GM10266 (cell line): ENCODE data around the gene CASS4.
"Not testable (repeated sequence)": the region's sequence is repeated elsewhere in the genome, so short reads cannot be mapped to it uniquely, and the experiment has no call there.

Experiments
- DNase-seq: peaks from one replicate; pipeline ENCODE4 v3.0.0; 2012; ENCODE audit errors: extremely low spot score
- TF ChIP-seq, protein P1 (sequence below): IDR thresholded peaks from 2 replicates; pipeline ENCODE4 v1.5.1; 2012; ENCODE audit warnings: mild to moderate bottlenecking, low read depth; ENCODE audit not compliant: control insufficient read depth, insufficient read depth; ENCODE audit errors: missing control alignments

The CASS4 gene

DNA sequence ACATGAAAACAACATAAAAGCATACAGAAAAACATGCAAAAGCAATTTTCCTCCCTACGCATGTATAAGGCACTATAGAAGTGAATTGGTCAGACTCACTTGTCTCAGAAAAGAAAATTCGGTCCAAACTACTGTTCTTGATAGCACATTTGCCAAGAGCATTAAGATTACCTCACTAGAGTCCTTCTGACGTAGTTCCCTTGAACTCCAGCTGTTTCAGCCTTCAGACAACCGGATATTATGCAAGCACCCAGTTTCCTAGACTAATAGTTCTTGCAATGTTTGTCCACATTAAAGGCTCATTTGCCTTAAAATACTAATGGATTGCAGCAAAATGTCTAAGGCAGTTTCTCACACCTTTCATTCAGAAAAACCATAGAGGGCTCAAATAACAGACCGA lies 2.5 kb upstream of the CASS4 start:
- no peak for DNase-seq
- TF ChIP-seq, protein P1, sequence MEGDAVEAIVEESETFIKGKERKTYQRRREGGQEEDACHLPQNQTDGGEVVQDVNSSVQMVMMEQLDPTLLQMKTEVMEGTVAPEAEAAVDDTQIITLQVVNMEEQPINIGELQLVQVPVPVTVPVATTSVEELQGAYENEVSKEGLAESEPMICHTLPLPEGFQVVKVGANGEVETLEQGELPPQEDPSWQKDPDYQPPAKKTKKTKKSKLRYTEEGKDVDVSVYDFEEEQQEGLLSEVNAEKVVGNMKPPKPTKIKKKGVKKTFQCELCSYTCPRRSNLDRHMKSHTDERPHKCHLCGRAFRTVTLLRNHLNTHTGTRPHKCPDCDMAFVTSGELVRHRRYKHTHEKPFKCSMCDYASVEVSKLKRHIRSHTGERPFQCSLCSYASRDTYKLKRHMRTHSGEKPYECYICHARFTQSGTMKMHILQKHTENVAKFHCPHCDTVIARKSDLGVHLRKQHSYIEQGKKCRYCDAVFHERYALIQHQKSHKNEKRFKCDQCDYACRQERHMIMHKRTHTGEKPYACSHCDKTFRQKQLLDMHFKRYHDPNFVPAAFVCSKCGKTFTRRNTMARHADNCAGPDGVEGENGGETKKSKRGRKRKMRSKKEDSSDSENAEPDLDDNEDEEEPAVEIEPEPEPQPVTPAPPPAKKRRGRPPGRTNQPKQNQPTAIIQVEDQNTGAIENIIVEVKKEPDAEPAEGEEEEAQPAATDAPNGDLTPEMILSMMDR: no peak

DNA sequence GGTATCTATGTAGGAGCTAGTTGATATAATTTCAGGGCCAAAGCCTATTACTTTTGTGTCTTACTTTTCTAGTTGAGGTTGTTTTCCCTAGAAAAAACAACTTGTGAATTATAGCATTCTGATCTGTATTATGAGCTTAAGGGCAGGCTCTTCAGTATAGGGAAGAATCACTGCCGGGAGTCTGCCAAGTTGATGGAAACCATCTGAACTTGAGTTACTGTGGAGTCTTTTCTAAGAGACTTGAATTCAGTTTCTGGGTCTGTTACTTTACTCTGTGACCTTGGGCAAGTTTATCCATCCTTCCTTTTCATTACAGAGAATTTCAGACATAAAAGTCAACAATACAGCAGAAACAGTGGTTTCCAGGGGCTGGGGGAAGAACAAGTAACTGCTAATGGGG lies 2.1 kb upstream of the CASS4 start:
- no peak for DNase-seq
- TF ChIP-seq, protein P1: no peak

DNA sequence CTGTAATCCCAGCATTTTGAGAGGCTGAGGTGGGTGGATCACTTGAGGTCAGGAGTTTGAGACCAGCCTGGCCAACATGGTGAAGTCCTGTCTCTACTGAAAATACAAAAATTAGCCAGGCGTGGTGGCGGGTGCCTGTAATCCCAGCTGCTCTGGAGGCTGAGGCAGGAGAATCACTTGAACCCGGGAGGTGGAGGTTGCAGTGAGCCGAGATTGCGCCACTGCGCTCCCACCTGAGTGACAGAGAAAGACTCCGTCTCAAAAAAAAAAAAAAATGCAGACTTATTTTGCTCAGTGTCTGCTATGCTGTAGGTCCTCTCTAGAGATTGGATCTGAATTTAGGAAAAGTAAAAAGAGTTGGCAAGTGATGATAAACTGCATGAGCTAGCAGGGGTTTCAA lies 773 bp upstream of the CASS4 start:
- DNase-seq: not testable (repeated sequence)

DNA sequence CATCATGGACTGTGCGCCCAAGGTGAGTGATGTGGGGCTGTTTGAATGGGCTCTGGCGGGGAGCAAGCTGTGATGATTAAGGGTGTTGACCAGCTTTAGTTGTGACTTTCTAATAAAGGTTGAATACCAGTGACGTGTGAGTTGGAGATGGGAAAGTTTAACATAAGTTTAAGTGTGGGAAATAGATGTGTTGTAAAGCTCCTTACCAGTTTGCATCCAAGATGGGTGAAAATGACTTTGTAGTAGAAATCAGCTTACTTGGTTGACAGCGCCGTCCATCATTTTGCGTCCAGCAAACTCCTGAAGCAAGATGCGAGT lies 372 bp downstream of the CASS4 start:
- TF ChIP-seq, protein P1: no peak

DNA sequence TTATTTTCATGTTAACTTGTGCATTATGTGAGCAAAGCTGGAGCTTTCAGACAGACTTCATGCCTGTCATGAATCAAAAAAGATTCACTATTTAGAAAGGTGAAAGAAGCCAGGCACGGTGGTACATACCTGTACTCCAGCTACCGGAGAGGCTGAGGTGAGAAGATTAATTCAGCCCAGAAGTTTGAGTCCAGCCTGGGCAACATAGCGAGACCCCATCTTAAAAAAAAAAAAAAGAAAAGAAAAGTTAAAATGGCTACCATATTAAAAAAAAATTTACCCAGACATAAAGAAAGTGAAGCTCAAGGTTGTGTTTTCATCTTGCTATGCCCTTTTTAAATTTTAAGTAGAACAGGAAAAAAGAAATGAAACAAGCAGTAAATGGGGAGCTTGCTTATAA lies 889 bp downstream of the CASS4 start:
- DNase-seq: no peak
- TF ChIP-seq, protein P1: no peak

More for the DNA sequence above, 372 bp downstream of the CASS4 start:
- DNase-seq: no peak

DNA sequence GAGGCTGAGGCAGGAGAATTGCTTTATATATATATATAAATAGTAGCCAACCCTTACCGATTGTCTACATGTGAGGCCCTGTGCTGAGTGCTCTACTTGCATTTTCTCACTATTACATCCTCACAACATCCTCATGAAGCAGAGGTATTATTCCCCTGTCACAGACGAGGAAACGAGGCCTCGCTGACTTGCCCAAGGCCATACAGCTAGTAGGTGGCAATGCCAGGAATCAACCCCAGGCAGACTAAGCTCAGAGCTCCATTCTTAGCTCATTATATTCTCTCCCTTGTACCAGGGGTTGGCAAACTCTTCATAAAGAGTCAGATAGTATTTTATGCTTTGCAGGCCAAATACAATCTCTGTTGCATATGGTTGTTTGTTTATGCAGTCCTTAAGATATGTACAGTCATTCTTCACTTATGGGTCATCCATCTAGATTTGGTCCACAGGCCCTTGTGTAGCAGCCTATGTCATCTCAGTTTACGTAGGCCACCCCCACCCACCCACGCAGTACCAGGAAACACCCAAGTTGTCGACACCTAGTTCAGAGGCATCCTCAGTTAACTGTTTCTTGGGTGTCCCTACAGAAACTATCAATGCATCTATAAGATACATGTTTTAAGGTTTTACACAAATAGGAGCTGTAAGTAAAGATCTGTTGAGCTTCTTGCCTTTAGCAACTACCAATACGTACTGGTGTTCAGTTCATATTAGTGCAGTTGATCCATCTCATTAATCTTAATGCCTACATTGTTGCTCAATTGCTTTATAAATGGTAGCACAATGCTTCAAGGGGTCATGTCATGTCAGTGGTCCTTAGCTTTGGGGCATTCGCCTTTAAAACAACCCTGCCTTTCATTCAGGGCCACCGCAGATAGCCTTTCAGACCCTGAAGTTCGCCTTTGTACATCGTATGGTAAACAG lies 3.0 kb downstream of the CASS4 start:
- TF ChIP-seq, protein P1: no peak
- DNase-seq: no peak

DNA sequence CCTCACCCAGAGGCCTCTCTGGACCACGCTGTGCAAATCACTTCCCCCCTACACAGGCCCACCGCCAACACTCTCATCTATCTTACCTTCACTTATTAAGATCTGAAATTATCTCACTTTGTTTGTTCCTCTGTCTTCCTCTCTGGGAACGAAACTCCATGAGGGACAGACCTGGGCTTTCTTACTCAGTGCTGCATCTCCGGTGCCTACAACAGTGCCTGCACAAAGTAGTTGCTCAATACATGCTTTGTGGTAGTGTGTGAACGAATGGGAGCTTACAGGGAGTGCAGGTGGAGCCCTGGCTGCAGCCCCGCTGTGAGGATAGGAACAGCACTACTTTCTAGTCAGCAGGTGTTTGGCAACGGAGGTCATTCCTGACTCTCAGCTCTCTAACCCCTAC lies 5.3 kb downstream of the CASS4 start:
- no peak for DNase-seq
- TF ChIP-seq, protein P1: no peak
